Embryonic facial prominence (tissue), 1 donor: ENCODE results near the gene NOTCH1.

ENCODE experiments used
- DNase-seq: peaks from one replicate; pipeline ENCODE4 v3.0.0-alpha.2; 2016; ENCODE audit errors: extremely low spot score

Gene NOTCH1

DNA sequence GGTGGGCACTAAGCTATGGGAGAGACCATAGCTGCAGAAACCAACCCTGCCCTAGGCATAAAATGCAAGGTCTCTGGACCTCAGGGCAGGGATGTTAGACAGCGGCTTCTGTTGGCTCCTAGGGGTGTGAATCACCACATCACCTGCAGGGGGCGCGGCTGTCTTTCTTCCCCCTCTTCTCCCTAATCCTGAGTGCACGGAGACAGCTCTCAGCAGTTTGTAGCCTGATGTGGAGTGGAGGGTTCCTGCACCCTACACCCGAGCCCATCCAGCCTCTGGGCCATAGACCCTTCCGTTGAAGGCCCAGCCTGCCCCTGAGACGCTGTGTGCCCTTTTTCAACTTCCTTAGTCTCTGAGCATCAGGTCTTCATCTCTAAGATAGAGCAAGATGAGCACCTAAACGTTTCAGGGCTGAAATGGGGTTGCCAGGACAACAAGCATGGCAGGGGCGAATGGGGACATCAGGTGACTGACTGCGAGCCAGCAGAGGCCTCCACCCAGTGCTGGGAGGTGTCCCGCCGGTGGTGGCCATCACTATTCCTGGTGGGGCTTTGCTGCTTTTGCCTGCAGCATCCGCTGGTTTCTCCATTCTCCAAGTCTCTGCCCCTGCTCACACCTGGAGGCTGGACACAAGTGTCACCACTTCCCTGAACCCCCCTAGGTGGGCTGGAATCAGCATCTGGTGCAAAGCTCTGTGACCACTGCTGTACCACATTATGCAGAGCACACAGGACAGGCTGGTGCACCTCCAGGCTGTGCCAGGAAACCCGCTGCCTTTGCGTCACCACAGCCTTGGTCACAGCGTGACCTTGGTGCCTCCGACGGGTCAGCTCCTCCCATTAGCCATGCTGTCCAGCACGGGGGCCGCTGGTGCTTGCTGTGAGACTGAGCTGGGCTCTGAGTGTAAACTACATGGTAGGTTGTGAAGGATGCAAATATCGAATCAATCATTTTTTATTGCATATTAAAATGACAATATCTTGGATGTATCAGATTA, 60.5 kb downstream of the NOTCH1 start:
- no peak for DNase-seq

DNA sequence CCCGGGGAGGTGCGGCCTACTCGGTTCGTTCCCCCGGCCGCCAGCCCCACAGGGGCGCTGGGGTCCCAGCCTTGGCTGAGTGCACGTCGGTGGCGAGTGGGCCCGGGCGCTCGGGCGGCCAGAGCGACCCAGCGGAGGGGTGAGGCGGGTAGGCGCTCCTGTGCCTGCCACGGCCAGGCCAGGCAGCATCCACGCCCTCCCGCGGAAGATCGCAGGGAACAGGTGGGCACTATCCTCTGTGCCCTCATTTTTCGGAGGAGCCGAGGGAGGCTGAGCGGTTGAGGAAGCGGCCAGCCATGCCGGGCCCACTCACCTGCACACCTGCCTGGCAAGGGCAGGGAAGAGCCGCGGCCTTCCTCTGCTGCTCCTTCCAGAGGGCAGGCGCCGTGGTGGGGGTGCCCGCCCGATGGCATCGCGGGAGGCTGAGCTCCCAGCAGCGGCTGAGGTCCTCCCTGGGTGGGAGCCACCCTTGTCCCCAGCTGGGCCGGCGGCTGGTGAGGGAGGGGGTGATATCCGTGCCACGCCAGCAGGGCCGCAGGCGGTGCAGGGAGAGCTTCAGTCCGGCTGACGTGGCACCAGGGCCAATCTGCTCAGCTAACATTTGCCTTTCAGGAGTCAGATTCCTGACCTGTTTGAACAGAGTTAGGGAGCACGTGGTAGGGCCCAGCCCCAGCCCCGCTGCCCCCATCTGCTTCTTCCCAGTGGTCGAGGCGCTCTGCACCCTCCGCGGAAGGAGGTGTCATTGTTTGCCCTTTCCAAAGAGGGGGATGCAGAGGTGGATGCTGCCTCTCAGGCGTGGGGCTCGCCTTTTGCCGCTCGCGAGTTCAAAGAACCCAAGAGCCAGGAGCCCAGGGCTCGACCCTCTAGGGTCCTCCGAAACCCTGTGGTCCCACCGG, 61.4 kb downstream of the NOTCH1 start:
- DNase-seq, result no peak

DNA sequence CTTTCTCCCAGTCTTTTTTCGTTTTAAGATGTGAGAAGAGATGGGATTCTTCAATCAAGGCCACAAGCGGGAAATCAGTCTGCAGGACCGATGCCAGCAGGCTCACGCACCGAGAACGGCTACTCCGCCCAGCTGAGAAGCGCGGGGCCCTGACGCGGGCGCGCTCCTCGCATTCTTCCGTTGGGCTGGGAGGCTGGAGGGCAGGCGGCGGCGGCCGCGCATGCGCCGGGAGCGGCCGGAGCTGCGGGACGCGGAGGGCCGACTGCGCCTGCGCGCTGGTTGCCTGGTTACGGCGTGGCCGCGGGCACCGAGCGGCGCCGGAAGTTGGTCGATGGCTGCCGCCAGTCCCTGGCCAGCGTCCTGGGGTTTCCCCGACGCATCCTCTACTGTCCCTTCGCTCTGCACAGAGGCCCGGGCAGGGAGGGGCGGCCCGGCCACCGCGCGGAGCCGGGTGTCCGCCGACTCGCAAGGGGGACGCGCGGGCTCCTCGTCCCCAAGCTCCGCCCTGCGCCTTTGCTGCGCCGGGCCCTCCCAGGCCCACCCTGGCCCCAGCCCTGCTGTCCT, 62.2 kb downstream of the NOTCH1 start:
- peak; percentile 77 for DNase-seq

DNA sequence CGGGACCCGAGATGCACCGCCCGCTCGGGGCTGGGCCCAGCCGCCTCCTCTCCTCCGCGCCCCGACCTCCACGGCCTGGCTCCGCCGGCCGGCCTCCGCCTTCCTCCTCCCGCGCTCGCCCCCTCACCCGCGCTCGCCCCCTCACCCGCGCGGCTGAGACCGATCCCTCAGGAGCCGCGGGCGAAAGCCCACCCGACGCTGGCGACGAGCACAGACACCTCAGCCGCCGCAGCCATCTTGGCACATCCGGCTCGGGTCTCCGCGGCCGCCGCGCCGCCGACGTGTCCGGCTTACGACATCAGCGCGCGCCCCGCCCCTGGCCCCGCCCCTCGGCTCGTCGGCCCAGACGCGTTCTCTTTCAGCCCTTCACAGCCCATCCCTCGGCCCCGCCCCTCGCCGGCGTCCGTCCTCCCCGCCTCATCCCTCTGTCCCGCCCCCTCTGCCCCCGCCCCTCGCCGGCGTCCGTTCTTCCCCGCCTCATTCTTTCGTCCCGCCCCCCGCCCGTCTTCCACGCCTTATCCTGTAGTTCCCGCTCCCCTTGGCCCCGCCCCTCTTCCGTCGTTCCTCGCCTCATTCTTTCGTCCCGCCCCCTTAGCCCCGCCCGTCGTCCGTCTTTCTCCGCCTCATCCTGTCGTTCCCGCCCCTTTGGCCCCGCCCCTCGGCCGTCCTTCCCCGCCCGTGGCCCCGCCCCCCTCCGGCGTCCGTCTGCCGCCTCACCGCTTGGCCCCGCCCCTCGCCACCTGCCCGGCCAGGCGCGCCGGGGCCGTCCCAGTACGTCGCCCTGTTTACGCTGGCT, 62.9 kb downstream of the NOTCH1 start, which contains the start of gene SEC16A:
Gene SEC16A (minus strand): TSS at position 248 of the 796 bp plus-strand sequence. CDS start 5,425 bp downstream, outside the sequence.
- DNase-seq, result peak; percentile 99

DNA sequence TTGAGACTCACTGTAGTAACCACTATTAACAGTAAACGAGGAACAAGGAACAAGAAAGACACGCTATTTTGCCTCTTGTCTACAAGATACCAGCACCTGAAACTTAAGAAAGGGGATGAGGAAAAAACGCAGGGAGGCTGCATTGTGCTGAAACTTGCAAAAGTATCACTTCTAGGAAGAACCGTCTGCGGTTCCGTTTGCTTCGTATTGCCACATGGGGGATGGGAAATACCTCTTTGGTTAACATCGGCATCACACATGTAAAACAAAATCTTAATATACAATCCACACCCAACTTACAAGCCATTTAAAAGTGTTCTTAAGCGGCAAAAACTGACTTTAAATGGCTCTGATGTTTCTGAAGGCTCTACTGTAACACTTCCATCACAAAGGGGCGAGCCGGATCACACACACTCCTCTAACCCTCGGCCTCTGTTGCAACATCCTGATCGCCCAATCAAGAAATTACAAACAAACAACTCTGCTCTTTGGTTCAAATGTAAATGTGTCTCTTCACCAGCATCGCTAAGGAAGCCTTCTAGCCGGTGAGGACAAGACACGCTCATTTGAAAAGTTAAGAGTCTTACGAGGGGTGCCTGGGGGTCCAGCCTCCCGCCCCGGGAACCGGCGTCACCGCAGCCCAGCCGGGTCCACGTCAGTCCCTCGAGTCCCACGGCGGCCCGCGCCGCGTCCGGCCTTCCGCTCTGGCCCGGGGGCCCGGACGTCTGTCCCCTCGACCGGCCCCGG, 63.6 kb downstream of the NOTCH1 start:
- no peak for DNase-seq

DNA sequence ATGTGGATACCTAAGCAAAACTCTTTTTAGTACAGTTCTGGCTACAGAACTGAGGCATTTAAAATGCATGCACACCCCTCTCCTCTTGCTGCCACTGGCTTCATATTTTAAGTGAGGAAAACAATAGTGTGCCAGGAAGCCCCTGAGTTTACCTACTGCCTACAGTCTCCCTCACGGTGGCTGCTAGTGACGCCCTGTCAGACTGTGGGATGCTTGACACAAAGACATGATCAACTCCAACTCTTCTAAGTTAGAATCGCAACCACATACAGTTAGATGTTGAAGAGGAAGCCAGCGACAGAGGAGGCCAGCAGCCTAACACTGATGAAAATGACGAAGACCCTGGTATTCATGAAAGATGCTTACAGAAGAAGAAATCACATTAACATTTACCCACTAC, 64.3 kb downstream of the NOTCH1 start:
- DNase-seq, result no peak

DNA sequence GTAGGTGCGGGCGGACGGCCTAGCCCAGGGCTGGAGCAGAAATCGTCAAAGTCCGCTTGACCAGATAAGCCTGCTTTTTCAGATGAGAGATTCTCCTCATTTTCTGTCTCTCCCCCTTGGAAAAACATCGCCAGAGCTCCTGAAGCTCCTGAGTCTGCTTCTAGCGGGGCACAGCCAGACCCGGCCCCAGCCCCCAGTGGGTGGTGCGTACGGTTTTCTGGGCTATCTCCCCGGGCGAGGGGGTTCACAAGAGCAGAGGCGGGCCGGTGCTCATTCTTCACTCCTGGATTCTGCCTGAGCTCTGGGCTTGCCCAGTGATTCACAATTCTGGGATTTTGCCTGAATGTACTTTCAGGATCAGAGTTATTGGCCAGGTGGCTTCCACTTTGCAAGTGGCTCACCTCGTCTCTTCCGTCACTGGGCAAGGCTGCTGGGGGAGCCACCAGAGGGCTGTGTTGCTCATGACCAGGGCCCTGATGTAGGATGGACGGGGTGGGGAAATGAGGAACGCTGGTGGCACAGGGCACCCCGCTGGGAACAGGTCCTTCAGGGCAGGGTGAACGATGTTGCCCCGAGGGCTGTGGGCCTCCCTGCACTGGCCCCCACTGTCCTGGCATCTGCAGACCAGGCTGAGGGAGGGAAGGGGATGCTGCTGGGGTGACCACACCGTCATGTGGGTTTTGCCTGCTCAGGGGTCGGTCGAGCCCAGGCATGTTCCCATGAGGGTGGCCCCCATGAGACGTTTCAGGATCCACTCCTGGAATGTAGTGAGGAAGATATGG, 69.3 kb downstream of the NOTCH1 start:
- DNase-seq, result no peak

DNA sequence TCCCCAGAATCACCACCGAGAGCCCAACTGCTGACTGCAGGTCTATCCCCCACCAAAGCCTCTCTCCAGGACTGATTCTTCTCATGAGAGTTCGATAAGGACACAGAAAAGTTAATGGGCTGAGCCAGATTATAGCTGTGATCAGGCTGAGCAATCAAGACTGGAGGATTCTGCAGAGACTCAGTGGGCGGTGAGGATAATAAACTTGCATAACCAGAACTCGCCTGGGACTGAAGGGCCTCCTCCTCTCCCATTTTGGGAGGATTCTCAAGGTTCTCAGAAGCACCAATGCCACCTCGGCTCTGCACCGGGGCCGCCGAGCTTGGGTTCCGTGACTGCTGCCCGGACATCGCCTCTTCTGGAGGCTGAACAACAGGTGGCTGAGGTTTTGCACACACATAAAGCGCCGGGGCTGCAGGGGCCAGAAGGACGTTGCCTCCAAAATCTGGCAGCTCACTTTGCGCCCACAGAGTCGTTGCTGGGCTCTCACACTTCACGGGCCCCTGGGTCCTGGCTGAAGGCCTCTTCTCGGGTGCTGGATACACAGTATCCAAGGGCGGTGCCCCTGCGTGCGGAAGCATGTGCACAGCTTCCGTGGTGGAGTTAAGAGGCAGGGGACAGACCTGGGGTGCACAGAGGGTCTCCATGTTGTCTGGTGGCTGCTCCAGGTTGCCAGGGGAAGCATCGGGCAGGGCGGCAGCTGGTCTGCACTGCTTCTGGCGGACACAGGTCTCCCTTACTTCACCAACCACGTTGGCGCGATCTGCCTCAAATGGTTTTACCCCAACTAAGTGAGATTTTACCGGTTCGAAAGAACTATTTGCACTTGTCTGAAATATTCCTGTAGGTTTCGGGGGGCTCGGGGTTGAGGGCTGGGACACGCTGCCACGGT, 70.6 kb downstream of the NOTCH1 start:
- no peak for DNase-seq

DNA sequence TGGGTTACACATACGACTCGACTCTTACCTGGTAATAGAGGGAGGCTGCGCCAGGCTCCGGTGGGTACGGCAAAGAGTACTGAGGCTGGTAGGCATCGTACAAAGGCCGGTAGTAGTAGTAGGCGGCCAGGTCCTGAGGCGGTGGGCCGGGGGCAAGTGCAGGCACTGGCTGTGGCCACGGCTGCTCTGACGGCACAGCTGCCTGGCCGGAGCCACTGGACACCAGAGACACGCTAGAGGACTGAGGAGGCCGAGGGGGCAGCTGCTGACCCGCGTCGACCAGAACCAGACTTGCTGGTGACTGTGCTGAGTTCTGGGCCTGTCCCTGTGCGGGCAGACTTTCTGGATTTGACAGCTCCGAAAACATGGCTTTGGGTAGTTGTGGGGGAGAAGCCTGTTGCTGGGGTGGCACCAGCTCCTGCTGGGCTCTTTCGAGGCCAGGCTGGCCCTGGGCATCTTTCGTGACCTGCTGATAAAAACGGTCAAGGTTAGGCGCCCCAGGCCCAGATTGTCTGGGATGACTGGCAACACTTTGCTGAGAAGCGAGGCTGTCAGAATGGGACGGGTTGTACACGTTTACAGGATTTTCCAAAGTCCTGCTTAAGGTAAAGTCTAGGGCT, 71.7 kb downstream of the NOTCH1 start:
- no peak for DNase-seq

DNA sequence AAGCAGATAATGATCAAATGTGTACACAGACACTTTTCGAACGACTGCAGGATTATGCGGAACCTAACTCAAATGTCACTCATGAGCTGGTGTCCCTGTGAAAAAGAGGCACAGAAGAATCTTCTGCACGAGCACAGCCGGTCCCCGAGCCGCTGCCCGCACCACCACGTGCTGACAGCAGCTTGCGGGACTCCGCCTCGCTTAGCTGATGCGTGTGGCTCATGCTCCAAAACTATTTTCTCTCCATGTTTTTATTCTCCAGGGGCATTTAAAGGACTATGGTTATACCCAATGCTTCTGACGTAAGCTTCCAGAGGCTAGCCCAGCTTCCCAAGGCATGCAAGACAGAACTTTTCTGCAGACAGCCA, 72.5 kb downstream of the NOTCH1 start:
- no peak for DNase-seq

DNA sequence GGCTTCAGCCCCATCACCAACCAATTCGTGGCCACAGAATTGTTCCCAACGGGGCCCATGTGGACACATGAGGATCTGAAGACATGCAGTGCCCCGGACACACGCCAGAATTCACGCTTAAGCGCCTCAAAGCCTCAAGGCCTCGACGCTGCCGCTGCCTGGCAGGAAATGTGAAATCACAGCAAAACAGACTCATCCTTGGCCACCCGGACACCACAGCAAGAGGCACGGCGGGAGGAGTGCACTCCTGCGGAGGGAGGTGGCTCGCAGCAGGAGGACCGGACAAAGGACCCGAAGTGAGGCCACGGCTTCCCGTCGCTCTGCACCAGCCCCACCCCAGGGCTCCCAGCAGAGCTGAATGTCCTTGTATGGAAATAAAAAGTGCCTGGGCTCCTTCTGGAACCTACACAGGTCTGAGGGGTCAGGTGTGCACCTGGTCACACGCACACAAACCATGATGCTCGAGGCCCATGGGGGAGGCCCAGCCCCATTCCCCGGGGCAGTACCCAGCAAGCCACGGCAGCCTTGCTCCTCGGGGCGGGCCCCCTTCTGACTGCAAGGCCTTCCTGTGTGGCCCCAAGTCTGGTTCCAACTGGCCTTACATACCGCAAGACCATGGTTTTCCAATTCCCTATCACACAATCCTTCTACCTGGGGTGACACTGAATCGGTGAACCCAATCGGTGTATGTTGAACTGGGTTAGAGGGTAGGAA, 73.1 kb downstream of the NOTCH1 start:
- DNase-seq, result no peak

DNA sequence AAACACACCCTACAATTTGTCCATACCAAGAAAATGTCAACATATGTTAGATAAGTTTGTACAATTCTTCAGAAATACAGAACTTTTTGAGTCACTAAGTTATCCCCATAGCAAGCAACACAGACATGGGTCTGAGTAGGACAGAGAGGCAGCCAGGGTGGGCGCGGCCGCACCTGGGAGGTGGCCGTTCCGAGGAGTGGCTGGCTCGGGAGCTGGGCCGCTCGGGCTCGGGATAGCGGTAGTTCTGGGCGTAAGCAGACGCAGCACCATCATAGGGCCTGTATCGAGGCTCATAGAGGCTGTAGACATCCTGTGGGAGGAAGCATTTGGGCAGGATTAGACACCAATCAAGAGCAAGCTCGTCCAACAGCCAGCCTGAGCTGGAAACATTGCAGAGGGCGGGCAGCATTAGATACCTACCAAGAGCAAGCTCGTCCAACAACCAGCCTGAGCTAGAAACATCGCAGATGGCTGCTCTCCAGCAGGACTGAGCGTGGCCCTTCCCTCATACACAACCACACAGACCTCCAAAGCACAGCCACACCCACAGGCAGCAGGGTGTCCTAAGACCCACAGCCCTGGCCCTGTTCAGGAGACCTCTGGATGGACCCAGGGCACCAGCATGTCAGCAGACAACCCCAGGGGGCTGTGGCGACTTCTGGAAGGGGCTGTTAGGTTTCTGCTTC, 73.9 kb downstream of the NOTCH1 start:
- DNase-seq, result no peak

DNA sequence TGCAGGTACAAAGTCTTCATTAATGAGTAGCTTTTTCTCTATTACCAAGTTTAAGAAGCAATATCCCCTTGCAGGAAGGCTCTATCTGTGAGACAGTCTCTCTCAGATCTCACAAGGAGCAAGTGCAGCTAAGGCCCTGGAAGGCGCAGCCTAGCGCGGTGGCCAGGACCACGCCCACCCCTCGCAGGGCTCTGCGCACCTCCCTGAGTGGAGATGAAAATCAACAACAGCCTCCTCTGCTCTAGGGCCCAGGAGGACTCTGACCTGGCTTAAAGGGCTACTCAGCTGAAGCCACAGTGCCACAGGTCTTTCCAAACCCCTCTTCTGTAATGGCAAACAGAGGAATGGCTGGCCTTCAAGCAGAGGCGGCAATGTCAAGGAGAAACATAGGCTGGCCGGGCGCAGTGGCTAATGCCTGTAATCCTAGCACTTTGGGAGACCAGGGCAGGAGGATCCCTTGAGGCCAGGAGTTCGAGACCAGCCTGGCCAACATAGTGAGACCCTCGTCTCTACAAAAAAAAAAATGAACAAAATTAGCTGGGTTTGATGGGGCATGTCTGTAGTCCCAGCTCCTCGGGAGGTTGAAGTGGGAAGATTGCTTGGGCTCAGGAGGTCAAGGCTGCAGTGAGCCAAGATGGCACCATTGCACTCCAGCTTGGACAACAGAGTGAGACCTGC, 74.9 kb downstream of the NOTCH1 start:
- no peak for DNase-seq

DNA sequence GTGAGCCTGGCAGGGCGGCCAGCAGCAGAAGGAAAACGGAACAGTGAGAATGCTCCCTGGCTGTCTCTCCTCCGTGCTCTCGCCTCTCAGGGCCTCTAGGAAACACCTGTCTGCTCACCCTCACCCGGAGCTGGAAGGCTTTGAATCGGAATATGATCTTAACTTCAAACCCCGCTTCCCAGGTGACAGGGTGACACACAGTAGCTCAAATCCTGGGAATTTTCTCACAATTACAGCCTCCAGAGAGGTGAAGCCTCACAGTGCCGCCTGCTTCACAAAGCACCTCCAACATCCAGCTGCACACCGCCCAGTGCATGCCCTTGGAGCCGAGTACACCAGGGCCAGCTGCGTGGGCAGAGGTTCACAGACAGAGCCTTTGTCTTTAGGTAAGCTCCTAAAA, 75.5 kb downstream of the NOTCH1 start:
- DNase-seq, result no peak

DNA sequence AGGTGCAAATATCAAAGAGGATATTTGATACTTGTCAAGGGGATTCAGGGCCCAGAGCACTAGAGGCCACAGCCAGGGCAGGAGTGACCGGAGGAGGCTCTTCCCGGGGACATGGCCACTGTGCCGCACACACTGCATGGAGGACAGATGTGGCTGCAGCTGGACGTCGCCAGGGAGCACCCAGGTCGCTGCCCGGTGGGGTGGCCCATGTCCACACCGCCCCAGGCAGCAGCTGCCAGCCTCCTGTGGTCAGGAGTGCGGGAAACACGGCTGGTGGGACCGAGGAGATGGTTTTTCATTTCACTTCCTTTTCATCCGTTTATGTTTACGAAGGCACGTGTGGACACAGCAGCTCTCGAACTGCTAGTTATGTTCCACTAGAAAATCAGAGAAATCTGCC, 78.1 kb downstream of the NOTCH1 start:
- no peak for DNase-seq

DNA sequence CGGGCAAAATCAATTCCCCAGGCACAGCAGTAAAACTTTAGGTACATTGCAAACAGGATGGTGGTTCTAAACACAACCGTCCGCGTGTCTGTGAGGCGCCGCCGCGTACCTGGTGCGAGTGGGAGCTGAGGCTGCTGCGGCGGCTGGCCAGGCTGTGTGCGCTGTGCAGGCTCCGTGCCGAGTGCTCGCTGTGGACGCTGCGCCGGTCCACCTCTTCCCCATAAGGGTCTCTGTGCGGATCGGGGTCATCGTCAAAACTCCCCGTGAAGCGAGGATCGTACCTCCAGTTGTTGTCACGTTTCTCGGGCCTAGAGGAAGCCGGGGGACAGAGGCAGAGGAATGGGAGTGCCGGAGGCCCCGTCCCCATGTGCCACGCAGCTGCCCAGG, 79.7 kb downstream of the NOTCH1 start:
- no peak for DNase-seq
